GM23338 (cell line): Measurements from ENCODE around the gene UBE2S. TPM values are rescaled to one million over a fixed set of nuclear protein-coding genes. Genes with fewer than 3 reads are reported as not detected.

Source experiments
- ATAC-seq: fragments of 200-7000 bp; cut with Tn5 transposase; 3 replicates; pipeline ENCODE4 v1.9.1; 2020
- DNase-seq: peaks from one replicate; pipeline ENCODE4 v3.0.0-alpha.2; 2015; ENCODE audit warnings: low spot score
- H2AFZ ChIP-seq: fragments of 200-600 bp; sonication (generic); 2 replicates; pipeline ENCODE4 v1.8.0; 2016; ENCODE audit warnings: antibody characterized with exemption, mild to moderate bottlenecking, moderate library complexity
- H3F3A ChIP-seq: fragments of 200-600 bp; sonication (generic); replicated peaks from 2 replicates; pipeline ENCODE4 v1.8.0; 2017; ENCODE audit warnings: antibody characterized with exemption, mixed run types, low read depth
- H3K27ac ChIP-seq: fragments of 200-600 bp; sonication (generic); 2 replicates; pipeline ENCODE4 v1.6.1; 2016; ENCODE audit warnings: low read depth
- H3K27me3 ChIP-seq: fragments of 200-600 bp; sonication (generic); 2 replicates; pipeline ENCODE4 v1.8.0; 2016; ENCODE audit warnings: mild to moderate bottlenecking, mixed run types, moderate library complexity; ENCODE audit not compliant: insufficient read depth
- H3K36me3 ChIP-seq: fragments of 200-600 bp; sonication (generic); 2 replicates; pipeline ENCODE4 v1.8.0; 2016; ENCODE audit warnings: mild to moderate bottlenecking; ENCODE audit not compliant: insufficient read depth
- H3K4me1 ChIP-seq: fragments of 200-600 bp; sonication (generic); 2 replicates; pipeline ENCODE4 v1.8.0; 2016; ENCODE audit warnings: mild to moderate bottlenecking, moderate library complexity; ENCODE audit not compliant: insufficient read depth
- H3K4me2 ChIP-seq: fragments of 200-600 bp; sonication (generic); 2 replicates; pipeline ENCODE4 v1.7.1; 2017; ENCODE audit warnings: mixed run types
- H3K4me3 ChIP-seq: fragments of 200-600 bp; sonication (generic); 2 replicates; pipeline ENCODE4 v1.6.1; 2016; ENCODE audit warnings: mixed run types
- H3K79me2 ChIP-seq: fragments of 200-600 bp; sonication (generic); replicated peaks from 2 replicates; pipeline ENCODE4 v1.8.0; 2017; ENCODE audit warnings: mild to moderate bottlenecking; ENCODE audit not compliant: insufficient read depth
- H3K9me2 ChIP-seq: fragments of 200-600 bp; sonication (generic); 2 replicates; pipeline ENCODE4 v1.8.0; 2017; ENCODE audit not compliant: insufficient read depth
- H4K20me1 ChIP-seq: fragments of 200-600 bp; sonication (generic); replicated peaks from 2 replicates; pipeline ENCODE4 v1.8.0; 2017; ENCODE audit warnings: mild to moderate bottlenecking; ENCODE audit not compliant: insufficient read depth
- H3K27ac Mint-ChIP-seq: 2 replicates; pipeline ENCODE4 v1.8.0; 2020; ENCODE audit warnings: inconsistent platforms, mild to moderate bottlenecking, moderate library complexity, mixed read lengths
- H3K27me3 Mint-ChIP-seq: 3 replicates; pipeline ENCODE4 v1.8.0; 2022; ENCODE audit warnings: low read depth, mild to moderate bottlenecking, moderate library complexity, mixed read lengths, inconsistent platforms; ENCODE audit not compliant: insufficient read depth, poor library complexity
- H3K36me3 Mint-ChIP-seq: 3 replicates; pipeline ENCODE4 v1.8.0; 2021; ENCODE audit warnings: low read depth, mild to moderate bottlenecking, inconsistent platforms, moderate library complexity, mixed read lengths
- H3K4me1 Mint-ChIP-seq: 3 replicates; pipeline ENCODE4 v1.8.0; 2020; ENCODE audit warnings: mild to moderate bottlenecking, inconsistent platforms, mixed read lengths
- H3K4me3 Mint-ChIP-seq: 3 replicates; pipeline ENCODE4 v1.8.0; 2021; ENCODE audit warnings: moderate library complexity, mild to moderate bottlenecking, inconsistent platforms, mixed read lengths
- H3K9me3 Mint-ChIP-seq: 3 replicates; pipeline ENCODE4 v1.8.0; 2020; ENCODE audit warnings: moderate library complexity, mild to moderate bottlenecking, inconsistent platforms, mixed read lengths
- CREB1 ChIP-seq: fragments of 250-450 bp; sonication (Bioruptor Pico); IDR thresholded peaks from 2 replicates; pipeline ENCODE4 v1.5.0; 2020; ENCODE audit warnings: low read depth, mild to moderate bottlenecking, moderate library complexity
- CTCF ChIP-seq, 2 experiments: fragments of 200-600 bp in 1 of 2; sonication (generic) in 1 of 2; conservative IDR thresholded peaks; 2 replicates each; pipeline versions ENCODE4 v1.5.1 to v1.6.1; 2016 to 2017; ENCODE audit warnings: antibody characterized with exemption in 2 of 2, low read depth in 2 of 2, mild to moderate bottlenecking in 2 of 2, moderate library complexity in 1 of 2
- ETS1 ChIP-seq: IDR thresholded peaks from 2 replicates; pipeline ENCODE4 v1.6.1; 2016; ENCODE audit warnings: antibody characterized with exemption
- EZH2 ChIP-seq: fragments of 200-600 bp; sonication (generic); IDR thresholded peaks from one replicate; pipeline ENCODE4 v1.8.0; 2017; ENCODE audit warnings: antibody characterized with exemption, mild to moderate bottlenecking, low read depth; ENCODE audit not compliant: unreplicated experiment
- JUNB ChIP-seq: IDR thresholded peaks from one replicate; pipeline ENCODE4 v1.6.1; 2016; ENCODE audit warnings: antibody characterized with exemption; ENCODE audit not compliant: unreplicated experiment
- NANOG ChIP-seq: IDR thresholded peaks from 2 replicates; pipeline ENCODE4 v1.6.1; 2016; ENCODE audit warnings: antibody characterized with exemption, borderline replicate concordance
- POLR2AphosphoS5 ChIP-seq: IDR thresholded peaks from 2 replicates; pipeline ENCODE4 v1.6.1; 2016; ENCODE audit warnings: antibody characterized with exemption, low read depth
- STAT1 ChIP-seq: IDR thresholded peaks from one replicate; pipeline ENCODE4 v1.6.1; 2016; ENCODE audit warnings: antibody characterized with exemption; ENCODE audit not compliant: unreplicated experiment
- ZNF114 ChIP-seq: fragments of 250-450 bp; sonication (Bioruptor Pico); IDR thresholded peaks from 2 replicates; pipeline ENCODE4 v1.5.0; 2020; ENCODE audit warnings: mild to moderate bottlenecking, moderate library complexity
- ZNF462 ChIP-seq: fragments of 250-450 bp; sonication (Bioruptor Pico); IDR thresholded peaks from 2 replicates; pipeline ENCODE4 v1.5.0; 2020; ENCODE audit warnings: mild to moderate bottlenecking, moderate library complexity
- polyA plus RNA-seq: library from polyadenylated mRNA; unstranded; fragments of >200 nt; fragmentation: Nextera tagmentation; extraction: Ambion mirVana; gene quantifications from 2 replicates; pipeline ENCODE4 v1.2.1, GENCODE V29; 2016
- total RNA-seq: library from RNA; depleted of rRNA; stranded (reverse); fragments of >200 nt; shearing (Covaris generic); gene quantifications from 2 replicates; pipeline ENCODE4 v1.2.3, GENCODE V29; 2014

The UBE2S gene
- total and polyA plus RNA-seq, 2 experiments from 2014 or later = 363 to 533 TPM

- peaks cover 15% of the 10 kb centered on the region for H3K36me3 Mint-ChIP-seq
- TF ChIP-seq EZH2 = peak; percentile 24
- TF ChIP-seq POLR2AphosphoS5 = no peak
- Histone ChIP-seq H2AFZ (no peak overlapping the region), H3K9me2 (no peaks in the 10 kb centered on the region), H3K4me3 (peak overlapping the region; percentile 66), H3F3A (0 out of 2 replicates have a peak, but pooled peaks cover 2% of the 10 kb centered on the region), H3K27me3 (peaks cover 44% of the 10 kb centered on the region), H3K27ac (no peak overlapping the region), H3K4me1 (peaks cover 3% of the 10 kb centered on the region; the same call in 1 of the 2 replicates), H3K79me2 (no peaks in the 10 kb centered on the region), H3K36me3 (no peaks in the 10 kb centered on the region), H4K20me1 (no peaks in the 10 kb centered on the region; the same call in 1 of the 2 replicates), H3K4me2 (peak overlapping the region; percentile 87)
- peak overlapping the region; percentile 77 for H3K4me3 Mint-ChIP-seq
- no peak for DNase-seq
- no peak; the same call in 2 of the 3 replicates for ATAC-seq
- H3K27me3 Mint-ChIP-seq = peaks cover 31% of the 10 kb centered on the region
- peaks cover 3% of the 10 kb centered on the region; the same call in 1 of the 3 replicates for H3K4me1 Mint-ChIP-seq
- no peaks in the 10 kb centered on the region for H3K9me3 Mint-ChIP-seq
- H3K27ac Mint-ChIP-seq = no peak overlapping the region
Measured at GRCh38 chr19:55451965-55452748, 44.6 kb upstream of the UBE2S start.

GRCh38 chr19:55451163-55451964 is 43.8 kb upstream of the UBE2S start:
- H3K9me3 Mint-ChIP-seq = no peaks in the 10 kb centered on the region
- H3K4me1 ChIP-seq = peaks cover 3% of the 10 kb centered on the region; the same call in 1 of the 2 replicates
- no peaks in the 10 kb centered on the region for H3K79me2 ChIP-seq
- H3K4me3 Mint-ChIP-seq = peak overlapping the region; percentile 77
- peaks cover 29% of the 10 kb centered on the region for H3K27me3 Mint-ChIP-seq
- H3K4me1 Mint-ChIP-seq = peaks cover 3% of the 10 kb centered on the region; the same call in 1 of the 3 replicates
- no peaks in the 10 kb centered on the region; the same call in 1 of the 2 replicates for H4K20me1 ChIP-seq
- DNase-seq (peak; percentile 71), ATAC-seq (peak; percentile 17)
- no peak overlapping the region for H3K27ac Mint-ChIP-seq
- H2AFZ ChIP-seq = no peak overlapping the region
- no peaks in the 10 kb centered on the region for H3K9me2 ChIP-seq
- peaks cover 52% of the 10 kb centered on the region for H3K27me3 ChIP-seq
- peak overlapping the region; percentile 66 for H3K4me3 ChIP-seq
- peaks cover 15% of the 10 kb centered on the region for H3K36me3 Mint-ChIP-seq
- H3K36me3 ChIP-seq = no peaks in the 10 kb centered on the region
- H3F3A ChIP-seq = 0 out of 2 replicates have a peak, but pooled peaks cover 4% of the 10 kb centered on the region
- H3K4me2 ChIP-seq = peak overlapping the region; percentile 87
- no peak overlapping the region for H3K27ac ChIP-seq
- TF ChIP-seq CTCF (conservative IDR thresholded peaks at IDR 0.05; ENCODE audit: low read depth in 2 of 2) = no peak
- no peak for TF ChIP-seq POLR2AphosphoS5
- TF ChIP-seq EZH2 = no peak
- TF ChIP-seq JUNB = no peak
- no peak for TF ChIP-seq STAT1
- TF ChIP-seq ZNF462 (CRISPR knock-in tag) = no peak
- TF ChIP-seq CREB1 (CRISPR knock-in tag) = no peak
- TF ChIP-seq ZNF114 (CRISPR knock-in tag) = no peak
- TF ChIP-seq ETS1 = no peak
- no peak for TF ChIP-seq NANOG
